SK-N-SH treated with all-trans-retinoic acid at 6 μM for 48 hours (cell line): Measurements from ENCODE around the gene CSRNP3.
A peak's percentile ranks its signal among the peaks of the same experiment; 100 is the strongest.

Source experiments
- ATAC-seq: fragments of 200-7000 bp; cut with Tn5 transposase; 3 replicates; pipeline ENCODE4 v1.9.1; 2020; ENCODE audit warnings: mild to moderate bottlenecking, moderate library complexity
- ARNTL ChIP-seq: fragments of 450-650 bp; formaldehyde crosslinking; IDR thresholded peaks from 2 replicates; pipeline ENCODE4 v1.5.0; 2020; ENCODE audit warnings: low read depth, mild to moderate bottlenecking, moderate library complexity, borderline replicate concordance
- ESRRG ChIP-seq: fragments of 250-450 bp; sonication (Bioruptor Pico); IDR thresholded peaks from 2 replicates; pipeline ENCODE4 v1.6.1; 2021; ENCODE audit warnings: mild to moderate bottlenecking
- PPARA ChIP-seq: fragments of 250-450 bp; sonication (Bioruptor Pico); IDR thresholded peaks from 2 replicates; pipeline ENCODE4 v1.5.0; 2020; ENCODE audit warnings: mild to moderate bottlenecking, borderline replicate concordance
- RARB ChIP-seq: fragments of 250-450 bp; sonication (Bioruptor Pico); IDR thresholded peaks from 2 replicates; pipeline ENCODE4 v1.8.0; 2021; ENCODE audit warnings: mild to moderate bottlenecking, moderate library complexity
- SNAI2 ChIP-seq: fragments of 250-450 bp; sonication (Bioruptor Pico); IDR thresholded peaks from 2 replicates; pipeline ENCODE4 v1.5.0; 2020; ENCODE audit warnings: mild to moderate bottlenecking, moderate library complexity
- TCF4 ChIP-seq: fragments of 250-450 bp; sonication (Bioruptor Pico); IDR thresholded peaks from 2 replicates; pipeline ENCODE4 v1.8.0; 2021; ENCODE audit warnings: mild to moderate bottlenecking, moderate library complexity, borderline replicate concordance
- TOX ChIP-seq: fragments of 250-450 bp; sonication (Bioruptor Pico); IDR thresholded peaks from 2 replicates; pipeline ENCODE4 v1.8.0; 2021; ENCODE audit warnings: mild to moderate bottlenecking, moderate library complexity, borderline replicate concordance
- ZC3H10 ChIP-seq: fragments of 250-450 bp; sonication (Bioruptor Pico); IDR thresholded peaks from 2 replicates; pipeline ENCODE4 v1.5.1; 2021; ENCODE audit warnings: mild to moderate bottlenecking, moderate library complexity
- ZFP3 ChIP-seq: fragments of 250-450 bp; sonication (Bioruptor Pico); IDR thresholded peaks from 2 replicates; pipeline ENCODE4 v1.5.0; 2020; ENCODE audit warnings: mild to moderate bottlenecking, moderate library complexity
- ZNF565 ChIP-seq: fragments of 450-650 bp; formaldehyde crosslinking; conservative IDR thresholded peaks from 2 replicates; pipeline ENCODE4 v1.5.0; 2020; ENCODE audit warnings: low read depth, mild to moderate bottlenecking, moderate library complexity
- ZNF70 ChIP-seq: fragments of 450-650 bp; formaldehyde crosslinking; IDR thresholded peaks from 2 replicates; pipeline ENCODE4 v1.5.0; 2020; ENCODE audit warnings: mild to moderate bottlenecking, moderate library complexity
- ZNF8 ChIP-seq: fragments of 450-650 bp; formaldehyde crosslinking; IDR thresholded peaks from 2 replicates; pipeline ENCODE4 v1.5.0; 2020; ENCODE audit warnings: mild to moderate bottlenecking, moderate library complexity
- TF ChIP-seq, protein P1 (sequence below): fragments of 250-450 bp; sonication (Bioruptor Pico); IDR thresholded peaks from 2 replicates; pipeline ENCODE4 v1.5.0; 2020; ENCODE audit warnings: mild to moderate bottlenecking, moderate library complexity
- TF ChIP-seq, protein P2 (sequence below): fragments of 250-450 bp; sonication (Bioruptor Pico); IDR thresholded peaks from 2 replicates; pipeline ENCODE4 v1.5.1; 2021; ENCODE audit warnings: mild to moderate bottlenecking, moderate library complexity
- TF ChIP-seq, protein P3 (sequence below): fragments of 250-450 bp; sonication (Bioruptor Pico); IDR thresholded peaks from 2 replicates; pipeline ENCODE4 v1.8.0; 2020; ENCODE audit warnings: mild to moderate bottlenecking, moderate library complexity, borderline replicate concordance

The CSRNP3 gene

GRCh38 chr2:165472922-165473321, 3.4 kb downstream of the CSRNP3 start:
- no peak for ATAC-seq
- TF ChIP-seq PPARA (CRISPR knock-in tag) = no peak
- TF ChIP-seq, protein P1, sequence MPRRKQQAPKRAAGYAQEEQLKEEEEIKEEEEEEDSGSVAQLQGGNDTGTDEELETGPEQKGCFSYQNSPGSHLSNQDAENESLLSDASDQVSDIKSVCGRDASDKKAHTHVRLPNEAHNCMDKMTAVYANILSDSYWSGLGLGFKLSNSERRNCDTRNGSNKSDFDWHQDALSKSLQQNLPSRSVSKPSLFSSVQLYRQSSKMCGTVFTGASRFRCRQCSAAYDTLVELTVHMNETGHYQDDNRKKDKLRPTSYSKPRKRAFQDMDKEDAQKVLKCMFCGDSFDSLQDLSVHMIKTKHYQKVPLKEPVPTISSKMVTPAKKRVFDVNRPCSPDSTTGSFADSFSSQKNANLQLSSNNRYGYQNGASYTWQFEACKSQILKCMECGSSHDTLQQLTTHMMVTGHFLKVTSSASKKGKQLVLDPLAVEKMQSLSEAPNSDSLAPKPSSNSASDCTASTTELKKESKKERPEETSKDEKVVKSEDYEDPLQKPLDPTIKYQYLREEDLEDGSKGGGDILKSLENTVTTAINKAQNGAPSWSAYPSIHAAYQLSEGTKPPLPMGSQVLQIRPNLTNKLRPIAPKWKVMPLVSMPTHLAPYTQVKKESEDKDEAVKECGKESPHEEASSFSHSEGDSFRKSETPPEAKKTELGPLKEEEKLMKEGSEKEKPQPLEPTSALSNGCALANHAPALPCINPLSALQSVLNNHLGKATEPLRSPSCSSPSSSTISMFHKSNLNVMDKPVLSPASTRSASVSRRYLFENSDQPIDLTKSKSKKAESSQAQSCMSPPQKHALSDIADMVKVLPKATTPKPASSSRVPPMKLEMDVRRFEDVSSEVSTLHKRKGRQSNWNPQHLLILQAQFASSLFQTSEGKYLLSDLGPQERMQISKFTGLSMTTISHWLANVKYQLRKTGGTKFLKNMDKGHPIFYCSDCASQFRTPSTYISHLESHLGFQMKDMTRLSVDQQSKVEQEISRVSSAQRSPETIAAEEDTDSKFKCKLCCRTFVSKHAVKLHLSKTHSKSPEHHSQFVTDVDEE (CRISPR knock-in tag) = no peak
- TF ChIP-seq ESRRG (CRISPR knock-in tag) = no peak
- no peak for TF ChIP-seq RARB (CRISPR knock-in tag)
- TF ChIP-seq SNAI2 = no peak

- no peak for TF ChIP-seq ZC3H10 (CRISPR knock-in tag)
- TF ChIP-seq, protein P2, sequence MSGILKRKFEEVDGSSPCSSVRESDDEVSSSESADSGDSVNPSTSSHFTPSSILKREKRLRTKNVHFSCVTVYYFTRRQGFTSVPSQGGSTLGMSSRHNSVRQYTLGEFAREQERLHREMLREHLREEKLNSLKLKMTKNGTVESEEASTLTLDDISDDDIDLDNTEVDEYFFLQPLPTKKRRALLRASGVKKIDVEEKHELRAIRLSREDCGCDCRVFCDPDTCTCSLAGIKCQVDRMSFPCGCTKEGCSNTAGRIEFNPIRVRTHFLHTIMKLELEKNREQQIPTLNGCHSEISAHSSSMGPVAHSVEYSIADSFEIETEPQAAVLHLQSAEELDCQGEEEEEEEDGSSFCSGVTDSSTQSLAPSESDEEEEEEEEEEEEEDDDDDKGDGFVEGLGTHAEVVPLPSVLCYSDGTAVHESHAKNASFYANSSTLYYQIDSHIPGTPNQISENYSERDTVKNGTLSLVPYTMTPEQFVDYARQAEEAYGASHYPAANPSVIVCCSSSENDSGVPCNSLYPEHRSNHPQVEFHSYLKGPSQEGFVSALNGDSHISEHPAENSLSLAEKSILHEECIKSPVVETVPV (CRISPR knock-in tag) = no peak
- no peak for TF ChIP-seq ZNF565 (CRISPR knock-in tag)
- no peak for TF ChIP-seq ARNTL (CRISPR knock-in tag)
- TF ChIP-seq TOX = no peak
- TF ChIP-seq ZNF70 = no peak
- TF ChIP-seq, protein P3, sequence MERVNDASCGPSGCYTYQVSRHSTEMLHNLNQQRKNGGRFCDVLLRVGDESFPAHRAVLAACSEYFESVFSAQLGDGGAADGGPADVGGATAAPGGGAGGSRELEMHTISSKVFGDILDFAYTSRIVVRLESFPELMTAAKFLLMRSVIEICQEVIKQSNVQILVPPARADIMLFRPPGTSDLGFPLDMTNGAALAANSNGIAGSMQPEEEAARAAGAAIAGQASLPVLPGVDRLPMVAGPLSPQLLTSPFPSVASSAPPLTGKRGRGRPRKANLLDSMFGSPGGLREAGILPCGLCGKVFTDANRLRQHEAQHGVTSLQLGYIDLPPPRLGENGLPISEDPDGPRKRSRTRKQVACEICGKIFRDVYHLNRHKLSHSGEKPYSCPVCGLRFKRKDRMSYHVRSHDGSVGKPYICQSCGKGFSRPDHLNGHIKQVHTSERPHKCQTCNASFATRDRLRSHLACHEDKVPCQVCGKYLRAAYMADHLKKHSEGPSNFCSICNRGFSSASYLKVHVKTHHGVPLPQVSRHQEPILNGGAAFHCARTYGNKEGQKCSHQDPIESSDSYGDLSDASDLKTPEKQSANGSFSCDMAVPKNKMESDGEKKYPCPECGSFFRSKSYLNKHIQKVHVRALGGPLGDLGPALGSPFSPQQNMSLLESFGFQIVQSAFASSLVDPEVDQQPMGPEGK (CRISPR knock-in tag) = no peak
- ATAC-seq = 0 out of 3 replicates have a peak, but pooled peaks have one; percentile 12
Observed at GRCh38 chr2:165474619-165475276, 5.2 kb downstream of the CSRNP3 start.

GRCh38 chr2:165475277-165476004, 5.9 kb downstream of the CSRNP3 start:
- TF ChIP-seq, protein P1 (CRISPR knock-in tag) = peak; percentile 58; the same call in 1 of the 2 replicates
- TF ChIP-seq, protein P3 (CRISPR knock-in tag) = no peak
- TF ChIP-seq ZNF8 (CRISPR knock-in tag) = no peak
- TF ChIP-seq TCF4 (CRISPR knock-in tag) = peak; percentile 30; the same call in 1 of the 2 replicates
- TF ChIP-seq ZFP3 (CRISPR knock-in tag) = 0 out of 2 replicates have a peak, but pooled peaks have one; percentile 19
- no peak for TF ChIP-seq ZC3H10 (CRISPR knock-in tag)

More at GRCh38 chr2:165475277-165476004, 5.9 kb downstream of the CSRNP3 start:
- ATAC-seq = peak; percentile 26; the same call in 2 of the 3 replicates
